ENCODE results near the gene BST1. TPM values are rescaled to one million over a fixed set of nuclear protein-coding genes. Genes with fewer than 3 reads are reported as not detected.
"Not testable (repeated sequence)": the region's sequence is repeated elsewhere in the genome, so short reads cannot be mapped to it uniquely, and the experiment has no call there.

BST1 gene
- total RNA-seq, 1 donor from 2014 or later: 19.2 TPM

GRCh38 chr4:15707363-15707715 is 4.5 kb downstream of the BST1 start:
- no peak for DNase-seq (ENCODE audit: low read depth, low spot score)

GRCh38 chr4:15711762-15712161 is 8.9 kb downstream of the BST1 start:
- DNase-seq (ENCODE audit: low read depth, low spot score): no peak

- DNase-seq (ENCODE audit: low read depth, low spot score): no peak
Observed at GRCh38 chr4:15712214-15712613, 9.3 kb downstream of the BST1 start.

GRCh38 chr4:15714141-15714540 is 11.3 kb downstream of the BST1 start:
- no peak for DNase-seq (ENCODE audit: low read depth, low spot score)

GRCh38 chr4:15714646-15715435 is 12.0 kb downstream of the BST1 start:
- DNase-seq (ENCODE audit: low read depth, low spot score): no peak

- DNase-seq (ENCODE audit: low read depth, low spot score): no peak
Observed at GRCh38 chr4:15716115-15716514, 13.2 kb downstream of the BST1 start.

- peak; percentile 7 for DNase-seq (ENCODE audit: low read depth, low spot score)
Observed at GRCh38 chr4:15717086-15717485, 14.2 kb downstream of the BST1 start.

- no peak for DNase-seq (ENCODE audit: low read depth, low spot score)
Observed at GRCh38 chr4:15717657-15718416, 15.0 kb downstream of the BST1 start.

GRCh38 chr4:15718465-15718864 is 15.6 kb downstream of the BST1 start:
- no peak for DNase-seq (ENCODE audit: low read depth, low spot score)

- no peak for DNase-seq (ENCODE audit: low read depth, low spot score)
Observed at GRCh38 chr4:15718959-15719358, 16.1 kb downstream of the BST1 start.

- DNase-seq (ENCODE audit: low read depth, low spot score): no peak
Observed at GRCh38 chr4:15719506-15719905, 16.6 kb downstream of the BST1 start.

GRCh38 chr4:15720851-15721250 is 18.0 kb downstream of the BST1 start:
- DNase-seq (ENCODE audit: low read depth, low spot score): no peak

GRCh38 chr4:15725608-15726007 is 22.7 kb downstream of the BST1 start:
- no peak for DNase-seq (ENCODE audit: low read depth, low spot score)

- DNase-seq (ENCODE audit: low read depth, low spot score): no peak
Observed at GRCh38 chr4:15729910-15730533, 27.2 kb downstream of the BST1 start.

GRCh38 chr4:15733061-15733460 is 30.2 kb downstream of the BST1 start:
- not testable (repeated sequence) for DNase-seq (ENCODE audit: low read depth, low spot score)

GRCh38 chr4:15735536-15735935 is 32.7 kb downstream of the BST1 start:
- no peak for DNase-seq (ENCODE audit: low read depth, low spot score)

- no peak for DNase-seq (ENCODE audit: low read depth, low spot score)
Observed at GRCh38 chr4:15736514-15737050, 33.7 kb downstream of the BST1 start.

- no peak for DNase-seq (ENCODE audit: low read depth, low spot score)
Observed at GRCh38 chr4:15737255-15737654, 34.4 kb downstream of the BST1 start.

GRCh38 chr4:15738877-15739276 is 36.0 kb downstream of the BST1 start:
- no peak for DNase-seq (ENCODE audit: low read depth, low spot score)

- DNase-seq (ENCODE audit: low read depth, low spot score): no peak
Observed at GRCh38 chr4:15740764-15741404, 38.0 kb downstream of the BST1 start.

- DNase-seq (ENCODE audit: low read depth, low spot score): no peak
Observed at GRCh38 chr4:15742083-15742582, 39.3 kb downstream of the BST1 start.
